K562 (cell line): ENCODE data around the gene ZNF774. TPM values are rescaled to one million over a fixed set of nuclear protein-coding genes. Genes with fewer than 3 reads are reported as not detected.
A peak's percentile ranks its signal among the peaks of the same experiment; 100 is the strongest.

Experiments
- BRD4 ChIP-seq: fragments of 200-600 bp; sonication (generic); IDR thresholded peaks from 2 replicates; pipeline ENCODE4 v1.6.1; 2017; ENCODE audit warnings: inconsistent platforms
- CBX1 ChIP-seq: sonication (generic); IDR thresholded peaks from 2 replicates; pipeline ENCODE4 v1.6.1; 2016; ENCODE audit warnings: antibody characterized with exemption, low read depth, mild to moderate bottlenecking
- CCAR2 ChIP-seq: fragments of 200-400 bp; formaldehyde crosslinking; IDR thresholded peaks from 2 replicates; pipeline ENCODE4 v1.6.1; 2017; ENCODE audit warnings: mild to moderate bottlenecking, low read depth, low read length
- CHD1 ChIP-seq: fragments of 200-600 bp; sonication (generic); IDR thresholded peaks from one replicate; pipeline ENCODE4 v1.6.1; 2012; ENCODE audit warnings: mild to moderate bottlenecking, moderate library complexity, low read length, inconsistent platforms
- FOXO4 ChIP-seq: fragments of 450-650 bp; formaldehyde crosslinking; IDR thresholded peaks from 2 replicates; pipeline ENCODE4 v1.4.0; 2020; ENCODE audit warnings: mild to moderate bottlenecking, moderate library complexity
- GATA2 ChIP-seq: sonication (generic); formaldehyde crosslinking; IDR thresholded peaks from 2 replicates; pipeline ENCODE4 v1.4.0; 2020; ENCODE audit warnings: mild to moderate bottlenecking, missing genetic modification reagents
- GTF2F1 ChIP-seq: IDR thresholded peaks from 2 replicates; pipeline ENCODE4 v1.6.1; 2011; ENCODE audit warnings: low read depth, low read length, improper control_type of control experiment
- HDAC8 ChIP-seq: fragments of 450-650 bp; IDR thresholded peaks from 2 replicates; pipeline ENCODE4 v1.6.1; 2016; ENCODE audit warnings: mild to moderate bottlenecking, missing genetic modification characterization, moderate library complexity, missing compliant biosample characterization
- HIVEP1 ChIP-seq: fragments of 250-450 bp; sonication (Bioruptor Pico); IDR thresholded peaks from 2 replicates; pipeline ENCODE4 v1.4.0; 2020; ENCODE audit warnings: mild to moderate bottlenecking
- RBFOX2 ChIP-seq: fragments of 200-400 bp; formaldehyde crosslinking; IDR thresholded peaks from 2 replicates; pipeline ENCODE4 v1.6.1; 2017; ENCODE audit warnings: low read depth, mild to moderate bottlenecking, low read length, moderate library complexity
- TAF7 ChIP-seq: fragments of 450-650 bp; IDR thresholded peaks from 2 replicates; pipeline ENCODE4 v1.6.1; 2016; ENCODE audit warnings: missing genetic modification characterization, missing compliant biosample characterization
- TCF7L2 ChIP-seq: fragments of 150-350 bp; IDR thresholded peaks from 2 replicates; pipeline ENCODE4 v1.6.1; 2016; ENCODE audit warnings: low read depth, mild to moderate bottlenecking, low read length, moderate library complexity
- THAP12 ChIP-seq: fragments of 250-450 bp; sonication (Bioruptor Pico); IDR thresholded peaks from 2 replicates; pipeline ENCODE4 v1.9.0; 2021; ENCODE audit warnings: mild to moderate bottlenecking, inconsistent platforms
- ZBTB2 ChIP-seq: fragments of 450-650 bp; IDR thresholded peaks from 2 replicates; pipeline ENCODE4 v1.6.1; 2016; ENCODE audit warnings: antibody characterized with exemption
- ZC3H11A ChIP-seq: IDR thresholded peaks from 2 replicates; pipeline ENCODE4 v1.6.1; 2012; ENCODE audit warnings: low read depth, low read length, improper control_type of control experiment
- ZC3H4 ChIP-seq: sonication (generic); formaldehyde crosslinking; IDR thresholded peaks from 2 replicates; pipeline ENCODE4 v1.9.0; 2021; ENCODE audit warnings: missing genetic modification reagents, borderline replicate concordance
- ZNF511 ChIP-seq: sonication (generic); formaldehyde crosslinking; IDR thresholded peaks from 2 replicates; pipeline ENCODE4 v1.8.0; 2022; ENCODE audit warnings: mild to moderate bottlenecking, missing genetic modification reagents
- ZNF592 ChIP-seq: fragments of 450-650 bp; IDR thresholded peaks from 2 replicates; pipeline ENCODE4 v1.6.1; 2017; ENCODE audit warnings: antibody characterized with exemption, mild to moderate bottlenecking
- polyA plus RNA-seq, 8 experiments: library from polyadenylated mRNA; depleted of rRNA in 4 of 8; stranded (reverse) in 5 of 8; unstranded in 3 of 8; fragments of >200 nt; fragmentation: Nextera tagmentation in 2 of 8; fragmentation: Illumina TruSeq in 1 of 8; extraction: Ambion mirVana in 2 of 8; extraction: Trizol in 1 of 8; gene quantifications; 2 replicates each; pipeline versions ENCODE4 v1.2.1 to v1.2.3, GENCODE V29; 2011 to 2014; ENCODE audit warnings: inconsistent platforms in 1 of 8, missing spikeins in 1 of 8
- total RNA-seq, 7 experiments: library from RNA; depleted of rRNA in 6 of 7; stranded (reverse); fragments of >200 nt in 6 of 7; fragmentation: Illumina TruSeq in 2 of 7; extraction: Trizol in 2 of 7; gene quantifications; 2 replicates each; pipeline versions ENCODE4 v1.2.1 to v1.2.3, GENCODE V29; 2011 to 2021; ENCODE audit warnings: low replicate concordance in 1 of 7

Gene ZNF774
- total and polyA plus RNA-seq, 9 of the 15 experiments (the other 6 are each of a cell fraction or from before 2014, with no cell fraction given) = 0.32 to 2.0 (median 1.2) TPM

GRCh38 chr15:90387534-90388461 is 35.7 kb downstream of the ZNF774 start, which contains the start of gene IQGAP1 (continued):
- TF ChIP-seq ZNF511 (CRISPR knock-in tag) = 0 out of 2 replicates have a peak, but pooled peaks have one; percentile 16
- no peak for TF ChIP-seq HIVEP1 (CRISPR knock-in tag)
- TF ChIP-seq RBFOX2 = peak; percentile 93
- TF ChIP-seq FOXO4 (CRISPR knock-in tag) = no peak
- TF ChIP-seq ZNF592 = no peak
- no peak for TF ChIP-seq ZC3H4 (CRISPR knock-in tag)
- no peak for TF ChIP-seq HDAC8 (tag)
- TF ChIP-seq BRD4 = no peak
- TF ChIP-seq ZC3H11A = no peak
- TF ChIP-seq CCAR2 = no peak
- TF ChIP-seq THAP12 (CRISPR knock-in tag) = no peak
- TF ChIP-seq TCF7L2 = no peak
- no peak for TF ChIP-seq GTF2F1
- TF ChIP-seq GATA2 (CRISPR knock-in tag) = no peak
- peak; percentile 29; the same call in 1 of the 2 replicates for TF ChIP-seq CBX1
- TF ChIP-seq TAF7 (tag) = no peak
- no peak for TF ChIP-seq CHD1
- TF ChIP-seq ZBTB2 = no peak
